Left kidney (tissue), 2 donors: ENCODE results near the gene FAM221B. TPM values are rescaled to one million over a fixed set of nuclear protein-coding genes. Genes with fewer than 3 reads are reported as not detected.

Experiments
- DNase-seq: peaks from one replicate; pipeline ENCODE4 v3.0.0-alpha.2; 2013
- polyA plus RNA-seq: library from polyadenylated mRNA; unstranded; fragments of 120-200 nt; gene quantifications from one replicate; pipeline ENCODE4 v1.2.1, GENCODE V29; 2013; ENCODE audit not compliant: insufficient read length

Gene FAM221B
- polyA plus RNA-seq, 1 donor: 0.40 TPM

GRCh38 chr9:35847792-35848572, 19.4 kb upstream of the FAM221B start:
- no peak for DNase-seq

- DNase-seq: no peak
These were observed 17.6 kb upstream of the FAM221B start for GRCh38 chr9:35845824-35846771.

GRCh38 chr9:35844628-35845270, 16.2 kb upstream of the FAM221B start:
- peak; percentile 55 for DNase-seq

GRCh38 chr9:35842795-35843194, 14.3 kb upstream of the FAM221B start:
- DNase-seq: no peak

GRCh38 chr9:35842020-35842745, 13.7 kb upstream of the FAM221B start:
- DNase-seq: no peak

- DNase-seq: no peak
These were observed 13.0 kb upstream of the FAM221B start for GRCh38 chr9:35841645-35841900.

GRCh38 chr9:35840881-35841644, 12.5 kb upstream of the FAM221B start:
- no peak for DNase-seq

- no peak for DNase-seq
These were observed 11.4 kb upstream of the FAM221B start for GRCh38 chr9:35839926-35840325.

- no peak for DNase-seq
These were observed 8.1 kb upstream of the FAM221B start for GRCh38 chr9:35836595-35836994.

GRCh38 chr9:35835766-35836165, 7.2 kb upstream of the FAM221B start:
- no peak for DNase-seq

- no peak for DNase-seq
These were observed 6.7 kb upstream of the FAM221B start for GRCh38 chr9:35835216-35835632.

- DNase-seq: no peak
These were observed 6.0 kb upstream of the FAM221B start for GRCh38 chr9:35834260-35835215.

GRCh38 chr9:35832814-35833213, 4.3 kb upstream of the FAM221B start:
- no peak for DNase-seq

- no peak for DNase-seq
These were observed 2.5 kb upstream of the FAM221B start for GRCh38 chr9:35831040-35831439.

GRCh38 chr9:35829764-35830096, 1.2 kb upstream of the FAM221B start:
- DNase-seq: no peak

GRCh38 chr9:35829084-35829763, 692 bp upstream of the FAM221B start, which contains the start of gene TMEM8B:
TSS of gene TMEM8B (plus strand) at chr9:35829228. CDS start at chr9:35829448, 220 bp downstream.
- DNase-seq: peak; percentile 94

GRCh38 chr9:35827486-35827885, 1.0 kb downstream of the FAM221B start:
- DNase-seq: no peak

- DNase-seq: peak; percentile 63
These were observed 2.3 kb downstream of the FAM221B start for GRCh38 chr9:35826071-35826701.

GRCh38 chr9:35822926-35823325, 5.6 kb downstream of the FAM221B start:
- no peak for DNase-seq
